ENCODE data around the gene CHPF.
A peak's percentile ranks its signal among the peaks of the same experiment; 100 is the strongest.

CHPF gene

GRCh38 chr2:219508971-219509779, 34.4 kb downstream of the CHPF start:
- H2AK5ac ChIP-seq (ENCODE audit: low read depth, low read length) = peak overlapping the region; percentile 3
- H3K18ac ChIP-seq (ENCODE audit: low read length) = peak overlapping the region; percentile 71
- no peak overlapping the region for H4K8ac ChIP-seq (ENCODE audit: low read depth, low read length)
- peak overlapping the region; percentile 75 for H2BK15ac ChIP-seq (ENCODE audit: low read length)
- no peak overlapping the region for H3K9ac ChIP-seq (ENCODE audit: low read depth, low read length, poor library complexity)
- peaks cover 0 to 32% (median 25%) of the 10 kb centered on the region in 3 experiments for H3K27me3 ChIP-seq (ENCODE audit: control insufficient read depth in 3 of 3, insufficient read depth in 3 of 3, low read depth in 1 of 3, low read length in 3 of 3)
- no peak overlapping the region for H3K27ac ChIP-seq (replicated peaks; ENCODE audit: low read length)
- no peak overlapping the region for H2AFZ ChIP-seq (ENCODE audit: low read length)
- H2BK5ac ChIP-seq (ENCODE audit: low read length) = no peak overlapping the region
- H4K91ac ChIP-seq (ENCODE audit: low read depth, low read length, poor library complexity) = no peak overlapping the region
- H2BK120ac ChIP-seq (ENCODE audit: low read depth, low read length) = no peak overlapping the region
- H3K23ac ChIP-seq (ENCODE audit: low read depth, low read length, poor library complexity) = peak overlapping the region; percentile 67
- H3K4ac ChIP-seq (ENCODE audit: low read length) = no peak overlapping the region
- no peak overlapping the region for H3K4me2 ChIP-seq (ENCODE audit: insufficient read depth, low read length, poor library complexity, severe bottlenecking)
- no CpG with 5 or more reads among the region's 14 CpGs for WGBS, 2 donors (ENCODE audit: extremely low coverage in 2 of 2, insufficient read length in 2 of 2, insufficient replicate concordance in 1 of 2)
- H2BK12ac ChIP-seq (ENCODE audit: low read length) = peak overlapping the region; percentile 22
- no peak overlapping the region for H3K4me3 ChIP-seq (ENCODE audit: low read length in 2 of 2)
- H3K4me1 ChIP-seq (ENCODE audit: control insufficient read depth in 2 of 2, insufficient read depth in 1 of 2, low read depth in 1 of 2, low read length in 2 of 2) = peaks cover 37 to 54% of the 10 kb centered on the region in 2 donors
- no peak overlapping the region for H3K14ac ChIP-seq (ENCODE audit: low read length)
- no peaks in the 10 kb centered on the region for H3K79me1 ChIP-seq (ENCODE audit: low read depth, low read length)
- H3K9me3 ChIP-seq (replicated peaks in 1 of 2; ENCODE audit: control insufficient read depth in 2 of 2, insufficient read depth in 1 of 2, low read depth in 1 of 2, low read length in 2 of 2) = peaks cover 0 to 2% of the 10 kb centered on the region in 2 donors
- peaks cover 3 to 5% of the 10 kb centered on the region in 2 donors for H3K36me3 ChIP-seq (replicated peaks in 1 of 2; ENCODE audit: control insufficient read depth in 2 of 2, insufficient read depth in 2 of 2, low read length in 2 of 2)
- DNase-seq (ENCODE audit: low spot score) = no peak

GRCh38 chr2:219508444-219508734, 35.2 kb downstream of the CHPF start:
- peak overlapping the region; percentile 13 for H3K18ac ChIP-seq (ENCODE audit: low read length)
- no peak overlapping the region for H2AK5ac ChIP-seq (ENCODE audit: low read depth, low read length)
- H2BK5ac ChIP-seq (ENCODE audit: low read length) = no peak overlapping the region
- no peak overlapping the region for H3K27ac ChIP-seq (replicated peaks; ENCODE audit: low read length)
- H4K91ac ChIP-seq (ENCODE audit: low read depth, low read length, poor library complexity) = no peak overlapping the region
- H3K36me3 ChIP-seq (replicated peaks in 1 of 2; ENCODE audit: control insufficient read depth in 2 of 2, insufficient read depth in 2 of 2, low read length in 2 of 2) = peaks cover 5% of the 10 kb centered on the region in 2 donors
- no peak overlapping the region for H3K4me2 ChIP-seq (ENCODE audit: insufficient read depth, low read length, poor library complexity, severe bottlenecking)
- peaks cover 0 to 24% (median 17%) of the 10 kb centered on the region in 3 experiments for H3K27me3 ChIP-seq (ENCODE audit: control insufficient read depth in 3 of 3, insufficient read depth in 3 of 3, low read depth in 1 of 3, low read length in 3 of 3)
- peaks cover 0 to 2% of the 10 kb centered on the region in 2 donors for H3K9me3 ChIP-seq (replicated peaks in 1 of 2; ENCODE audit: control insufficient read depth in 2 of 2, insufficient read depth in 1 of 2, low read depth in 1 of 2, low read length in 2 of 2)
- H3K4me1 ChIP-seq (ENCODE audit: control insufficient read depth in 2 of 2, insufficient read depth in 1 of 2, low read depth in 1 of 2, low read length in 2 of 2) = peaks cover 29 to 47% of the 10 kb centered on the region in 2 donors
- H3K9ac ChIP-seq (ENCODE audit: low read depth, low read length, poor library complexity) = no peak overlapping the region
- no peak overlapping the region for H3K4me3 ChIP-seq (ENCODE audit: low read length in 2 of 2)
- H2BK120ac ChIP-seq (ENCODE audit: low read depth, low read length) = no peak overlapping the region
- no peak overlapping the region for H3K23ac ChIP-seq (ENCODE audit: low read depth, low read length, poor library complexity)
- no peak overlapping the region for H4K8ac ChIP-seq (ENCODE audit: low read depth, low read length)
- no peaks in the 10 kb centered on the region for H3K79me1 ChIP-seq (ENCODE audit: low read depth, low read length)
- H3K14ac ChIP-seq (ENCODE audit: low read length) = no peak overlapping the region
- WGBS, 2 donors (ENCODE audit: extremely low coverage in 2 of 2, insufficient read length in 2 of 2, insufficient replicate concordance in 1 of 2) = no CpG with 5 or more reads among the region's 4 CpGs
- H2BK12ac ChIP-seq (ENCODE audit: low read length) = no peak overlapping the region
- no peak overlapping the region for H2AFZ ChIP-seq (ENCODE audit: low read length)
- no peak for DNase-seq (ENCODE audit: low spot score)
- no peak overlapping the region for H2BK15ac ChIP-seq (ENCODE audit: low read length)
- no peak overlapping the region for H3K4ac ChIP-seq (ENCODE audit: low read length)

- Histone ChIP-seq H2BK120ac (ENCODE audit: low read depth, low read length) (no peak overlapping the region), H3K79me1 (ENCODE audit: low read depth, low read length) (no peaks in the 10 kb centered on the region), H2BK15ac (ENCODE audit: low read length) (no peak overlapping the region), H2AFZ (ENCODE audit: low read length) (no peak overlapping the region), H3K9ac (ENCODE audit: low read depth, low read length, poor library complexity) (no peak overlapping the region), H3K23ac (ENCODE audit: low read depth, low read length, poor library complexity) (no peak overlapping the region), H3K27me3 (ENCODE audit: control insufficient read depth in 3 of 3, insufficient read depth in 3 of 3, low read depth in 1 of 3, low read length in 3 of 3) (peaks cover 0 to 18% (median 13%) of the 10 kb centered on the region in 3 experiments), H3K4me3 (ENCODE audit: low read length in 2 of 2) (no peak overlapping the region), H3K4me1 (ENCODE audit: control insufficient read depth in 2 of 2, insufficient read depth in 1 of 2, low read depth in 1 of 2, low read length in 2 of 2) (peaks cover 25 to 46% of the 10 kb centered on the region in 2 donors), H3K4ac (ENCODE audit: low read length) (no peak overlapping the region), H2BK12ac (ENCODE audit: low read length) (no peak overlapping the region), H2AK5ac (ENCODE audit: low read depth, low read length) (peak overlapping the region; percentile 61), H2BK5ac (ENCODE audit: low read length) (no peak overlapping the region), H3K4me2 (ENCODE audit: insufficient read depth, low read length, poor library complexity, severe bottlenecking) (no peak overlapping the region), H3K36me3 (replicated peaks in 1 of 2; ENCODE audit: control insufficient read depth in 2 of 2, insufficient read depth in 2 of 2, low read length in 2 of 2) (peaks cover 5% of the 10 kb centered on the region in 2 donors), H4K91ac (ENCODE audit: low read depth, low read length, poor library complexity) (no peak overlapping the region), H3K9me3 (replicated peaks in 1 of 2; ENCODE audit: control insufficient read depth in 2 of 2, insufficient read depth in 1 of 2, low read depth in 1 of 2, low read length in 2 of 2) (peaks cover 0 to 2% of the 10 kb centered on the region in 2 donors), H3K27ac (replicated peaks; ENCODE audit: low read length) (no peak overlapping the region), H3K18ac (ENCODE audit: low read length) (no peak overlapping the region), H4K8ac (ENCODE audit: low read depth, low read length) (no peak overlapping the region), H3K14ac (ENCODE audit: low read length) (peak overlapping the region; percentile 31)
- no peak for DNase-seq (ENCODE audit: low spot score)
- no CpG with 5 or more reads among the region's 8 CpGs for WGBS, 2 donors (ENCODE audit: extremely low coverage in 2 of 2, insufficient read length in 2 of 2, insufficient replicate concordance in 1 of 2)
Measured at GRCh38 chr2:219507581-219508443, 35.8 kb downstream of the CHPF start.
